H9 (cell line): ENCODE measurements around the gene GET3. TPM values are rescaled to one million over a fixed set of nuclear protein-coding genes. Genes with fewer than 3 reads are reported as not detected.

Source experiments
- DNase-seq: peaks from one replicate; pipeline ENCODE4 v3.0.0-alpha.2; 2017
- H2AFZ ChIP-seq: one replicate; pipeline ENCODE4 v1.6.1; 2013; ENCODE audit warnings: mild to moderate bottlenecking, low read length, control low read depth, moderate library complexity
- H2AK5ac ChIP-seq: 2 replicates; pipeline ENCODE4 v1.6.1; 2013; ENCODE audit warnings: low read length, control low read depth, mixed read lengths; ENCODE audit not compliant: insufficient read length
- H2BK120ac ChIP-seq: one replicate; pipeline ENCODE4 v1.6.1; 2013; ENCODE audit warnings: low read depth, mild to moderate bottlenecking, low read length, control low read depth, inconsistent platforms; ENCODE audit not compliant: poor library complexity, severe bottlenecking
- H2BK12ac ChIP-seq: 2 replicates; pipeline ENCODE4 v1.6.1; 2013; ENCODE audit warnings: low read length, control low read depth, mixed read lengths, low read depth; ENCODE audit not compliant: insufficient read length
- H2BK15ac ChIP-seq: 2 replicates; pipeline ENCODE4 v1.6.1; 2013; ENCODE audit warnings: low read depth, low read length, control low read depth
- H2BK20ac ChIP-seq: one replicate; pipeline ENCODE4 v1.6.1; 2013; ENCODE audit warnings: low read depth, mild to moderate bottlenecking, low read length, control low read depth, inconsistent platforms; ENCODE audit not compliant: poor library complexity, severe bottlenecking
- H2BK5ac ChIP-seq: 2 replicates; pipeline ENCODE4 v1.6.1; 2013; ENCODE audit warnings: low read length, control low read depth, mixed read lengths; ENCODE audit not compliant: insufficient read length
- H3K14ac ChIP-seq: 2 replicates; pipeline ENCODE4 v1.6.1; 2013; ENCODE audit warnings: low read length, control low read depth; ENCODE audit not compliant: insufficient read depth
- H3K18ac ChIP-seq: 2 replicates; pipeline ENCODE4 v1.6.1; 2013; ENCODE audit warnings: low read depth, mild to moderate bottlenecking, mixed read lengths, low read length, control low read depth; ENCODE audit not compliant: insufficient read length
- H3K23ac ChIP-seq: 2 replicates; pipeline ENCODE4 v1.6.1; 2013; ENCODE audit warnings: low read length, control low read depth, mixed read lengths, low read depth; ENCODE audit not compliant: insufficient read length
- H3K23me2 ChIP-seq: 2 replicates; pipeline ENCODE4 v1.6.1; 2013; ENCODE audit warnings: low read depth, mild to moderate bottlenecking, mixed read lengths, low read length, control low read depth; ENCODE audit not compliant: insufficient read length, poor library complexity, severe bottlenecking
- H3K27ac ChIP-seq: 2 replicates; pipeline ENCODE4 v1.5.1; 2013; ENCODE audit warnings: low read length, control low read depth, mixed read lengths, low read depth; ENCODE audit not compliant: insufficient read length
- H3K27me3 ChIP-seq: 2 replicates; pipeline ENCODE4 v1.6.1; 2013; ENCODE audit warnings: low read length, control low read depth, inconsistent platforms; ENCODE audit not compliant: insufficient read depth
- H3K4ac ChIP-seq: 2 replicates; pipeline ENCODE4 v1.6.1; 2013; ENCODE audit warnings: low read depth, mild to moderate bottlenecking, control low read depth, inconsistent platforms, low read length, moderate library complexity
- H3K4me1 ChIP-seq: 2 replicates; pipeline ENCODE4 v1.6.1; 2013; ENCODE audit warnings: low read length, control low read depth, inconsistent platforms; ENCODE audit not compliant: insufficient read depth
- H3K4me2 ChIP-seq: 2 replicates; pipeline ENCODE4 v1.6.1; 2013; ENCODE audit warnings: low read length, control low read depth, mixed read lengths; ENCODE audit not compliant: insufficient read length, insufficient read depth
- H3K56ac ChIP-seq: 2 replicates; pipeline ENCODE4 v1.6.1; 2013; ENCODE audit warnings: low read depth, mild to moderate bottlenecking, mixed read lengths, low read length, control low read depth; ENCODE audit not compliant: insufficient read length
- H3K79me1 ChIP-seq: 2 replicates; pipeline ENCODE4 v1.6.1; 2013; ENCODE audit warnings: low read depth, mild to moderate bottlenecking, moderate library complexity, low read length, control low read depth, inconsistent platforms; ENCODE audit not compliant: insufficient read depth, poor library complexity, severe bottlenecking
- H3K79me2 ChIP-seq: 2 replicates; pipeline ENCODE4 v1.6.1; 2013; ENCODE audit warnings: low read length, control low read depth, inconsistent platforms; ENCODE audit not compliant: insufficient read depth
- H3K9ac ChIP-seq: 2 replicates; pipeline ENCODE4 v1.6.1; 2013; ENCODE audit warnings: low read length, control low read depth, mixed read lengths; ENCODE audit not compliant: insufficient read length; ENCODE audit errors: extremely low read depth
- H3K9me3 ChIP-seq: one replicate; pipeline ENCODE4 v1.6.1; 2013; ENCODE audit warnings: low read depth, low read length, inconsistent platforms; ENCODE audit not compliant: control insufficient read depth
- H3T11ph ChIP-seq: one replicate; pipeline ENCODE4 v1.6.1; 2013; ENCODE audit warnings: mild to moderate bottlenecking, low read length, control low read depth, inconsistent platforms
- H4K20me1 ChIP-seq: one replicate; pipeline ENCODE4 v1.6.1; 2013; ENCODE audit not compliant: control insufficient read depth, insufficient read length, insufficient read depth
- H4K5ac ChIP-seq: 2 replicates; pipeline ENCODE4 v1.6.1; 2013; ENCODE audit warnings: low read depth, mild to moderate bottlenecking, mixed read lengths, low read length, control low read depth; ENCODE audit not compliant: insufficient read length
- H4K8ac ChIP-seq: replicated peaks from 2 replicates; pipeline ENCODE4 v1.6.1; 2013; ENCODE audit warnings: low read length, control low read depth, mixed read lengths, low read depth; ENCODE audit not compliant: insufficient read length
- H4K91ac ChIP-seq: 2 replicates; pipeline ENCODE4 v1.6.1; 2013; ENCODE audit warnings: low read depth, mild to moderate bottlenecking, moderate library complexity, mixed read lengths, low read length, control low read depth; ENCODE audit not compliant: insufficient read length
- H3K27ac Mint-ChIP-seq, 3 experiments: 2 replicates in 2 of 3; 3 replicates in 1 of 3; pipeline ENCODE4 v1.8.0; 2020 to 2021; ENCODE audit warnings: mixed read lengths in 3 of 3, mild to moderate bottlenecking in 1 of 3, moderate library complexity in 1 of 3
- H3K27me3 Mint-ChIP-seq: 2 replicates; pipeline ENCODE4 v1.8.0; 2021; ENCODE audit warnings: low read depth, mild to moderate bottlenecking, moderate library complexity, mixed read lengths
- H3K36me3 Mint-ChIP-seq, 3 experiments: 2 replicates in 2 of 3; 3 replicates in 1 of 3; pipeline ENCODE4 v1.8.0; 2020 to 2021; ENCODE audit warnings: low read depth in 3 of 3, mixed read lengths in 3 of 3; ENCODE audit not compliant: insufficient read depth in 1 of 3
- H3K4me1 Mint-ChIP-seq, 2 experiments: 2 replicates each; pipeline ENCODE4 v1.8.0; 2020; ENCODE audit warnings: mixed read lengths in 2 of 2
- H3K4me3 Mint-ChIP-seq, 2 experiments: 2 replicates in 1 of 2; 3 replicates in 1 of 2; pipeline ENCODE4 v1.8.0; 2020 to 2021; ENCODE audit warnings: mild to moderate bottlenecking in 2 of 2, mixed read lengths in 2 of 2, moderate library complexity in 1 of 2
- H3K9me3 Mint-ChIP-seq, 2 experiments: 2 replicates in 1 of 2; 3 replicates in 1 of 2; pipeline ENCODE4 v1.8.0; 2020; ENCODE audit warnings: mild to moderate bottlenecking in 2 of 2, mixed read lengths in 2 of 2, moderate library complexity in 1 of 2
- CTCF ChIP-seq: fragments of 200-600 bp; sonication (generic); conservative IDR thresholded peaks from 3 replicates; pipeline ENCODE4 v1.8.0; 2021; ENCODE audit warnings: antibody characterized with exemption, mild to moderate bottlenecking
- WGBS: extraction: QIAGEN DNeasy Blood & Tissue Kit; methylation state at CpG from one replicate; pipeline ENCODE4 v1.1.7; 2013; ENCODE audit warnings: missing lambda C conversion rate, low lambda C conversion rate, mixed read lengths; ENCODE audit not compliant: insufficient read length; ENCODE audit errors: extremely low coverage; 5-methylcytosine and 5-hydroxymethylcytosine counted together
- total RNA-seq: library from RNA; stranded (reverse); gene quantifications from 2 replicates; pipeline ENCODE4 v1.2.1, GENCODE V29; 2021

Gene GET3
- total RNA-seq, 1 experiment from 2014 or later = 81.6 TPM

GRCh38 chr19:12748489-12748888 lies 11.2 kb downstream of the GET3 start:
- H2BK20ac ChIP-seq = no peak overlapping the region
- H2BK15ac ChIP-seq = no peak overlapping the region
- H3K4me3 Mint-ChIP-seq = peak overlapping the region in 1 of 2 experiments; percentile 64; a peak in 1 of 5 replicates
- H3K4me1 ChIP-seq = no peaks in the 10 kb centered on the region
- H3K56ac ChIP-seq = no peak overlapping the region
- no peak overlapping the region for H3T11ph ChIP-seq
- H3K27me3 ChIP-seq = no peaks in the 10 kb centered on the region; the same call in 1 of the 2 replicates
- no peak overlapping the region for H3K4me2 ChIP-seq
- peak overlapping the region in 1 of 3 experiments; percentile 53; a peak in 1 of 7 replicates for H3K27ac Mint-ChIP-seq
- H3K4me1 Mint-ChIP-seq = peaks cover 18 to 35% of the 10 kb centered on the region in 2 experiments
- no peak overlapping the region for H4K91ac ChIP-seq
- H3K4ac ChIP-seq = no peak overlapping the region
- peaks cover 30 to 38% (median 36%) of the 10 kb centered on the region in 3 experiments for H3K36me3 Mint-ChIP-seq
- no peak overlapping the region for H3K18ac ChIP-seq
- DNase-seq = no peak
- peaks cover 44% of the 10 kb centered on the region for H3K27me3 Mint-ChIP-seq
- H2AFZ ChIP-seq = no peak overlapping the region
- TF ChIP-seq CTCF = no peak
- H2BK5ac ChIP-seq = no peak overlapping the region
- no peak overlapping the region for H3K27ac ChIP-seq
- no peaks in the 10 kb centered on the region for H4K20me1 ChIP-seq
- H3K79me2 ChIP-seq = no peaks in the 10 kb centered on the region
- H3K79me1 ChIP-seq = no peaks in the 10 kb centered on the region
- H3K14ac ChIP-seq = no peak overlapping the region
- peaks cover 6% of the 10 kb centered on the region for H3K23me2 ChIP-seq
- H4K5ac ChIP-seq = no peak overlapping the region
- no peak overlapping the region for H2BK120ac ChIP-seq
- no peak overlapping the region for H2AK5ac ChIP-seq
- H4K8ac ChIP-seq = no peak overlapping the region
- H3K9me3 ChIP-seq = no peaks in the 10 kb centered on the region
- no peak overlapping the region for H2BK12ac ChIP-seq
- no CpG with 5 or more reads among the region's 6 CpGs for WGBS
- H3K23ac ChIP-seq = no peak overlapping the region
- peaks cover 3 to 5% of the 10 kb centered on the region in 2 experiments; a peak in 3 of 5 replicates for H3K9me3 Mint-ChIP-seq
- H3K9ac ChIP-seq = no peak overlapping the region
